Neural cell (in vitro differentiated cells): Measurements from ENCODE around the gene TP53INP2. TPM values are rescaled to one million over a fixed set of nuclear protein-coding genes. Genes with fewer than 3 reads are reported as not detected.
"Not testable (repeated sequence)": the region's sequence is repeated elsewhere in the genome, so short reads cannot be mapped to it uniquely, and the experiment has no call there.

Source experiments
- H2AFZ ChIP-seq: fragments of 200-600, 300-800 bp; sonication (generic), shearing (Covaris generic); 2 replicates; pipeline ENCODE4 v1.6.0; 2014; ENCODE audit warnings: low read depth, mild to moderate bottlenecking, antibody characterized with exemption, low read length, moderate library complexity
- H3F3A ChIP-seq: fragments of 200-600 bp; shearing (Covaris generic); 2 replicates; pipeline ENCODE4 v1.6.1; 2016; ENCODE audit warnings: mild to moderate bottlenecking, moderate library complexity, mixed read lengths, antibody characterized with exemption, low read length; ENCODE audit not compliant: insufficient read depth, poor library complexity, severe bottlenecking
- H3K27ac ChIP-seq: fragments of 200-600, 300-800 bp; sonication (generic), shearing (Covaris generic); 2 replicates; pipeline ENCODE4 v1.5.1; 2014; ENCODE audit warnings: mild to moderate bottlenecking, low read length, moderate library complexity
- H3K27me3 ChIP-seq: fragments of 300-800, 200-600 bp; sonication (generic), shearing (Covaris generic); 2 replicates; pipeline ENCODE4 v1.6.0; 2014; ENCODE audit warnings: mild to moderate bottlenecking, low read depth, low read length, moderate library complexity; ENCODE audit not compliant: insufficient read depth
- H3K36me3 ChIP-seq: fragments of 300-800, 200-600 bp; sonication (generic), shearing (Covaris generic); 2 replicates; pipeline ENCODE4 v1.5.1; 2014; ENCODE audit warnings: mild to moderate bottlenecking, antibody characterized with exemption, low read length, moderate library complexity; ENCODE audit not compliant: insufficient read depth
- H3K4me2 ChIP-seq: fragments of 300-800, 200-600 bp; sonication (generic), shearing (Covaris generic); 2 replicates; pipeline ENCODE4 v1.6.0; 2014; ENCODE audit warnings: mild to moderate bottlenecking, low read length
- H3K4me3 ChIP-seq: fragments of 300-800, 200-600 bp; sonication (generic), shearing (Covaris generic); 2 replicates; pipeline ENCODE4 v1.5.1; 2014; ENCODE audit warnings: mild to moderate bottlenecking, low read length, moderate library complexity
- H3K79me2 ChIP-seq: fragments of 200-600 bp; shearing (Covaris generic); replicated peaks from 2 replicates; pipeline ENCODE4 v1.6.0; 2014; ENCODE audit warnings: mild to moderate bottlenecking, low read length, moderate library complexity; ENCODE audit not compliant: insufficient read depth
- H3K9ac ChIP-seq: fragments of 300-800, 200-600 bp; sonication (generic), shearing (Covaris generic); 2 replicates; pipeline ENCODE4 v1.6.1; 2016; ENCODE audit warnings: mild to moderate bottlenecking, low read length, mixed read lengths
- H3K9me2 ChIP-seq: fragments of 200-600 bp; shearing (Covaris generic); 2 replicates; pipeline ENCODE4 v1.6.1; 2016; ENCODE audit warnings: mild to moderate bottlenecking, low read length, mixed read lengths; ENCODE audit not compliant: insufficient read depth
- H3K9me3 ChIP-seq: fragments of 200-600, 300-800 bp; sonication (generic), shearing (Covaris generic); 2 replicates; pipeline ENCODE4 v1.6.1; 2016; ENCODE audit warnings: mild to moderate bottlenecking, mixed run types, low read length, moderate library complexity, mixed read lengths
- H4K20me1 ChIP-seq: fragments of 200-600 bp; shearing (Covaris generic); 2 replicates; pipeline ENCODE4 v1.6.1; 2016; ENCODE audit warnings: mild to moderate bottlenecking, mixed run types; ENCODE audit not compliant: insufficient read depth
- EP300 ChIP-seq: fragments of 450-650 bp; conservative IDR thresholded peaks from 2 replicates; pipeline ENCODE4 v1.6.1; 2014; ENCODE audit warnings: antibody characterized with exemption, mild to moderate bottlenecking, moderate library complexity; ENCODE audit not compliant: poor library complexity, severe bottlenecking
- EZH2 ChIP-seq: fragments of 200-600, 300-800 bp; shearing (Covaris generic), sonication (generic); IDR thresholded peaks from 2 replicates; pipeline ENCODE4 v1.6.1; 2014; ENCODE audit warnings: antibody characterized with exemption, low read length, borderline replicate concordance, mild to moderate bottlenecking; ENCODE audit not compliant: insufficient read depth, poor library complexity, severe bottlenecking
- MXI1 ChIP-seq: fragments of 450-650 bp; conservative IDR thresholded peaks from 2 replicates; pipeline ENCODE4 v1.6.1; 2014; ENCODE audit warnings: antibody characterized with exemption, mild to moderate bottlenecking; ENCODE audit not compliant: poor library complexity, severe bottlenecking
- POLR2AphosphoS5 ChIP-seq: IDR thresholded peaks from 2 replicates; pipeline ENCODE4 v1.6.1; 2012
- RAD21 ChIP-seq: fragments of 450-650 bp; conservative IDR thresholded peaks from 2 replicates; pipeline ENCODE4 v1.6.1; 2014; ENCODE audit warnings: antibody characterized with exemption, mild to moderate bottlenecking, moderate library complexity
- REST ChIP-seq: IDR thresholded peaks from 2 replicates; pipeline ENCODE4 v1.6.1; 2012; ENCODE audit warnings: borderline replicate concordance
- SMC3 ChIP-seq: fragments of 450-650 bp; conservative IDR thresholded peaks from 2 replicates; pipeline ENCODE4 v1.6.1; 2014; ENCODE audit warnings: antibody characterized with exemption, mild to moderate bottlenecking, moderate library complexity; ENCODE audit not compliant: poor library complexity
- TAF1 ChIP-seq: IDR thresholded peaks from 2 replicates; pipeline ENCODE4 v1.6.1; 2012; ENCODE audit warnings: low read depth
- polyA plus RNA-seq: library from polyadenylated mRNA; depleted of rRNA; stranded (reverse); fragments of >200 nt; gene quantifications from 2 replicates; pipeline ENCODE4 v1.2.3, GENCODE V29; 2014
- TF ChIP-seq, protein P1 (sequence below): fragments of 450-650 bp; IDR thresholded peaks from 2 replicates; pipeline ENCODE4 v1.5.1; 2014; ENCODE audit warnings: antibody characterized with exemption, mild to moderate bottlenecking, moderate library complexity; ENCODE audit not compliant: poor library complexity, severe bottlenecking

Gene TP53INP2
- polyA plus RNA-seq, 1 donor from 2014 or later = 11.5 TPM

DNA sequence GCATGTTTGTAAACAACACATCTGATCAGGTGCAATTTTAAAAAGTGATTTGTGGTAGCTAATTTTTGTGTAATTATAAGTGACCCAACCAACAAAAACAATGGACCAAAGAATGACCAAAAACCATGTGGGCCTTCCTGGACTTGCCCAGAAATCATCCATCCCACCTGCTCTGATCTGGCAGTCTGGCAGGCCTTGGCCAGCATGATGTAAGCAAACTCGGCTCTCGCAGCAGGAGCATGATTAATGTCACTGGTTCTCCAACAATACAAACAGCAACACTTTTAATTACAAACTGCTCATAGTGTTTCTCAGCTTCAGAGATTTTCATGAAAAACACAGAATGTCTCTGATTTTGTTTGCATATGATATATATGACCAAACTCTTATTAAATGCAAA is 16.1 kb downstream of the TP53INP2 start:
- H3K9me2 ChIP-seq = no peaks in the 10 kb centered on the region
- no peak overlapping the region for H3K4me2 ChIP-seq
- H2AFZ ChIP-seq = no peak overlapping the region
- H3K27me3 ChIP-seq = no peaks in the 10 kb centered on the region
- H3F3A ChIP-seq = no peaks in the 10 kb centered on the region
- no peak overlapping the region for H3K4me3 ChIP-seq
- H3K27ac ChIP-seq = no peak overlapping the region
- no peaks in the 10 kb centered on the region for H3K79me2 ChIP-seq
- no peak overlapping the region for H3K9ac ChIP-seq
- H3K36me3 ChIP-seq = peaks cover 5% of the 10 kb centered on the region
- H4K20me1 ChIP-seq = no peaks in the 10 kb centered on the region
- TF ChIP-seq TAF1 (no peak), POLR2AphosphoS5 (no peak), SMC3 (no peak), MXI1 (no peak), EZH2 (no peak), RAD21 (no peak), REST (no peak), EP300 (no peak)
- TF ChIP-seq, protein P1, sequence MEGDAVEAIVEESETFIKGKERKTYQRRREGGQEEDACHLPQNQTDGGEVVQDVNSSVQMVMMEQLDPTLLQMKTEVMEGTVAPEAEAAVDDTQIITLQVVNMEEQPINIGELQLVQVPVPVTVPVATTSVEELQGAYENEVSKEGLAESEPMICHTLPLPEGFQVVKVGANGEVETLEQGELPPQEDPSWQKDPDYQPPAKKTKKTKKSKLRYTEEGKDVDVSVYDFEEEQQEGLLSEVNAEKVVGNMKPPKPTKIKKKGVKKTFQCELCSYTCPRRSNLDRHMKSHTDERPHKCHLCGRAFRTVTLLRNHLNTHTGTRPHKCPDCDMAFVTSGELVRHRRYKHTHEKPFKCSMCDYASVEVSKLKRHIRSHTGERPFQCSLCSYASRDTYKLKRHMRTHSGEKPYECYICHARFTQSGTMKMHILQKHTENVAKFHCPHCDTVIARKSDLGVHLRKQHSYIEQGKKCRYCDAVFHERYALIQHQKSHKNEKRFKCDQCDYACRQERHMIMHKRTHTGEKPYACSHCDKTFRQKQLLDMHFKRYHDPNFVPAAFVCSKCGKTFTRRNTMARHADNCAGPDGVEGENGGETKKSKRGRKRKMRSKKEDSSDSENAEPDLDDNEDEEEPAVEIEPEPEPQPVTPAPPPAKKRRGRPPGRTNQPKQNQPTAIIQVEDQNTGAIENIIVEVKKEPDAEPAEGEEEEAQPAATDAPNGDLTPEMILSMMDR = no peak
- no peaks in the 10 kb centered on the region for H3K9me3 ChIP-seq

- not testable (repeated sequence) for H3K9me2 ChIP-seq, H3F3A ChIP-seq, H3K27me3 ChIP-seq, H3K4me2 ChIP-seq, H3K36me3 ChIP-seq, H4K20me1 ChIP-seq, H3K9me3 ChIP-seq, H3K4me3 ChIP-seq, H3K9ac ChIP-seq, H3K27ac ChIP-seq, H3K79me2 ChIP-seq, H2AFZ ChIP-seq
Observed at GRCh38 chr20:34722560-34722959, 18.4 kb downstream of the TP53INP2 start.

- H3K4me3 ChIP-seq = no peak overlapping the region
- H3K27me3 ChIP-seq = no peaks in the 10 kb centered on the region
- no peak overlapping the region for H3K9ac ChIP-seq
- TF ChIP-seq MXI1 = no peak
- TF ChIP-seq TAF1 = no peak
- TF ChIP-seq EZH2 = no peak
- TF ChIP-seq POLR2AphosphoS5 = no peak
- no peak for TF ChIP-seq EP300
- no peak for TF ChIP-seq REST
- no peak for TF ChIP-seq RAD21
- TF ChIP-seq, protein P1 = no peak
- no peak for TF ChIP-seq SMC3
- H3K9me2 ChIP-seq = no peaks in the 10 kb centered on the region
- H3K27ac ChIP-seq = no peak overlapping the region
- no peaks in the 10 kb centered on the region for H4K20me1 ChIP-seq
- H3K36me3 ChIP-seq = peaks cover 5% of the 10 kb centered on the region
- no peaks in the 10 kb centered on the region for H3F3A ChIP-seq
- H3K9me3 ChIP-seq = no peaks in the 10 kb centered on the region
- H2AFZ ChIP-seq = no peak overlapping the region
- no peaks in the 10 kb centered on the region for H3K79me2 ChIP-seq
- no peak overlapping the region for H3K4me2 ChIP-seq
Observed at GRCh38 chr20:34724172-34724571, 20.0 kb downstream of the TP53INP2 start.
